Activated CD8-positive, alpha-beta memory T cell treated with anti-CD3 and anti-CD28 coated beads for 36 hours (primary cell): ENCODE measurements around the gene TENM4. TPM values are rescaled to one million over a fixed set of nuclear protein-coding genes. Genes with fewer than 3 reads are reported as not detected.

Experiments
- CTCF ChIA-PET: fragments of 350-600 bp; sonication (Branson Sonifier 250); formaldehyde crosslinking; loops from one replicate; lab custom pipeline; 2021; ENCODE audit warnings: antibody characterized with exemption; lab: Charles Lee
- POLR2A ChIA-PET: fragments of 350-600 bp; sonication (Branson Sonifier 250); formaldehyde crosslinking; loops from one replicate; lab custom pipeline; 2021; ENCODE audit warnings: antibody characterized with exemption; lab: Charles Lee
- total RNA-seq, 2 experiments: library from RNA; stranded (reverse); gene quantifications; one replicate each; pipeline ENCODE4 v1.2.3, GENCODE V29; 2021

TENM4 gene
- total RNA-seq, 2 experiments from 2014 or later, result not detected

- ChIA-PET CTCF (no interaction called here), POLR2A (no interaction called here)
These were observed 631.9 kb downstream of the TENM4 start for GRCh38 chr11:78808923-78809322.

GRCh38 chr11:78807351-78807750 lies 633.5 kb downstream of the TENM4 start:
- ChIA-PET POLR2A (no interaction called here), CTCF (no interaction called here)

GRCh38 chr11:78806214-78807004 lies 634.4 kb downstream of the TENM4 start:
- POLR2A ChIA-PET, result no interaction called here
- CTCF ChIA-PET, result no interaction called here

GRCh38 chr11:78804991-78805390 lies 635.8 kb downstream of the TENM4 start:
- ChIA-PET CTCF (no interaction called here), POLR2A (no interaction called here)

- ChIA-PET CTCF (no interaction called here), POLR2A (no interaction called here)
These were observed 636.8 kb downstream of the TENM4 start for GRCh38 chr11:78803995-78804394.

- POLR2A ChIA-PET, result no interaction called here
- CTCF ChIA-PET, result no interaction called here
These were observed 638.6 kb downstream of the TENM4 start for GRCh38 chr11:78802058-78802761.

- ChIA-PET POLR2A (no interaction called here), CTCF (no interaction called here)
These were observed 639.5 kb downstream of the TENM4 start for GRCh38 chr11:78801161-78801884.

- POLR2A ChIA-PET, result no interaction called here
- CTCF ChIA-PET, result no interaction called here
These were observed 640.1 kb downstream of the TENM4 start for GRCh38 chr11:78800756-78801155.

GRCh38 chr11:78800096-78800690 lies 640.6 kb downstream of the TENM4 start:
- CTCF ChIA-PET, result no interaction called here
- POLR2A ChIA-PET, result no interaction called here

- POLR2A ChIA-PET, result interaction anchor here (0.6 kb wide), 1 partner anchor 160 kb away, joined by 3 read pairs; no protein-coding TSS in a partner anchor
- CTCF ChIA-PET, result interaction anchor here (0.7 kb wide), 1 partner anchor 108 kb away, joined by 3 read pairs; no protein-coding TSS in a partner anchor
These were observed 642.2 kb downstream of the TENM4 start for GRCh38 chr11:78798663-78799062.

GRCh38 chr11:78797559-78797958 lies 643.3 kb downstream of the TENM4 start:
- ChIA-PET CTCF (no interaction called here), POLR2A (no interaction called here)

GRCh38 chr11:78796956-78797355 lies 643.9 kb downstream of the TENM4 start:
- CTCF ChIA-PET, result no interaction called here
- POLR2A ChIA-PET, result no interaction called here

- CTCF ChIA-PET, result no interaction called here
These were observed 645.1 kb downstream of the TENM4 start for GRCh38 chr11:78795621-78796261.

GRCh38 chr11:78791964-78792363 lies 648.9 kb downstream of the TENM4 start:
- CTCF ChIA-PET, result no interaction called here
- POLR2A ChIA-PET, result no interaction called here

More at GRCh38 chr11:78795621-78796261, 645.1 kb downstream of the TENM4 start:
- POLR2A ChIA-PET, result no interaction called here

GRCh38 chr11:78791254-78791653 lies 649.6 kb downstream of the TENM4 start:
- ChIA-PET CTCF (no interaction called here), POLR2A (no interaction called here)

- CTCF ChIA-PET, result no interaction called here
These were observed 650.0 kb downstream of the TENM4 start for GRCh38 chr11:78790784-78791183.

GRCh38 chr11:78789375-78789774 lies 651.5 kb downstream of the TENM4 start:
- ChIA-PET POLR2A (no interaction called here), CTCF (no interaction called here)

More at GRCh38 chr11:78790784-78791183, 650.0 kb downstream of the TENM4 start:
- POLR2A ChIA-PET, result no interaction called here

- POLR2A ChIA-PET, result no interaction called here
- CTCF ChIA-PET, result no interaction called here
These were observed 652.3 kb downstream of the TENM4 start for GRCh38 chr11:78788533-78788932.

GRCh38 chr11:78787696-78788095 lies 653.1 kb downstream of the TENM4 start:
- CTCF ChIA-PET, result interaction anchor here (0.6 kb wide), 1 partner anchor 156 kb away, joined by 3 read pairs; no protein-coding TSS in a partner anchor

More at GRCh38 chr11:78787696-78788095, 653.1 kb downstream of the TENM4 start:
- POLR2A ChIA-PET, result no interaction called here
